K562 (cell line): Measurements from ENCODE around the gene OMP. TPM values are rescaled to one million over a fixed set of nuclear protein-coding genes. Genes with fewer than 3 reads are reported as not detected.

Experiments
- KAT8 ChIP-seq: fragments of 450-650 bp; IDR thresholded peaks from 2 replicates; pipeline ENCODE4 v1.6.1; 2016; ENCODE audit warnings: low read depth, mild to moderate bottlenecking
- KDM2B ChIP-seq: fragments of 250-450 bp; sonication (Bioruptor Pico); IDR thresholded peaks from 2 replicates; pipeline ENCODE4 v1.8.0; 2021; ENCODE audit warnings: mild to moderate bottlenecking, moderate library complexity
- L3MBTL2 ChIP-seq: fragments of 450-650 bp; IDR thresholded peaks from 2 replicates; pipeline ENCODE4 v1.6.1; 2016; ENCODE audit warnings: mild to moderate bottlenecking, moderate library complexity
- MTA3 ChIP-seq: fragments of 450-650 bp; formaldehyde crosslinking; IDR thresholded peaks from 2 replicates; pipeline ENCODE4 v1.6.1; 2017; ENCODE audit warnings: mild to moderate bottlenecking, borderline replicate concordance
- STAT5A ChIP-seq: IDR thresholded peaks from 2 replicates; pipeline ENCODE4 v1.6.1; 2012; ENCODE audit warnings: low read length, inconsistent platforms, borderline replicate concordance
- TEAD1 ChIP-seq, 2 experiments: fragments of 450-650 bp in 1 of 2; sonication (generic) in 1 of 2; formaldehyde crosslinking; IDR thresholded peaks; 2 replicates each; pipeline versions ENCODE4 v1.4.0 to v1.8.0; 2020 to 2022; ENCODE audit warnings: mild to moderate bottlenecking in 2 of 2, missing genetic modification reagents in 1 of 2
- TRIM24 ChIP-seq, 2 experiments: fragments of 450-650 bp; IDR thresholded peaks; 2 replicates each; pipeline ENCODE4 v1.6.1; 2016
- ZNF347 ChIP-seq: fragments of 450-650 bp; formaldehyde crosslinking; IDR thresholded peaks from 2 replicates; pipeline ENCODE4 v1.4.0; 2020; ENCODE audit warnings: low read depth, mild to moderate bottlenecking, moderate library complexity
- ZNF395 ChIP-seq: fragments of 200-800 bp; sonication (Bioruptor generic); IDR thresholded peaks from 2 replicates; pipeline ENCODE4 v1.6.1; 2017; ENCODE audit warnings: missing genetic modification characterization, missing compliant biosample characterization
- ZNF57 ChIP-seq: fragments of 450-650 bp; formaldehyde crosslinking; IDR thresholded peaks from 2 replicates; pipeline ENCODE4 v1.4.0; 2020; ENCODE audit warnings: mild to moderate bottlenecking, moderate library complexity
- ZNF696 ChIP-seq: fragments of 250-450 bp; sonication (Bioruptor Pico); conservative IDR thresholded peaks from 2 replicates; pipeline ENCODE4 v1.4.0; 2020; ENCODE audit warnings: mild to moderate bottlenecking, moderate library complexity
- polyA plus RNA-seq, 8 experiments: library from polyadenylated mRNA; depleted of rRNA in 4 of 8; stranded (reverse) in 5 of 8; unstranded in 3 of 8; fragments of >200 nt; fragmentation: Nextera tagmentation in 2 of 8; fragmentation: Illumina TruSeq in 1 of 8; extraction: Ambion mirVana in 2 of 8; extraction: Trizol in 1 of 8; gene quantifications; 2 replicates each; pipeline versions ENCODE4 v1.2.1 to v1.2.3, GENCODE V29; 2011 to 2014; ENCODE audit warnings: inconsistent platforms in 1 of 8, missing spikeins in 1 of 8
- total RNA-seq, 7 experiments: library from RNA; depleted of rRNA in 6 of 7; stranded (reverse); fragments of >200 nt in 6 of 7; fragmentation: Illumina TruSeq in 2 of 7; extraction: Trizol in 2 of 7; gene quantifications; 2 replicates each; pipeline versions ENCODE4 v1.2.1 to v1.2.3, GENCODE V29; 2011 to 2021; ENCODE audit warnings: low replicate concordance in 1 of 7
- TF ChIP-seq, protein P1 (sequence below), 2 experiments: fragments of 450-650 bp in 1 of 2; sonication (generic) in 1 of 2; formaldehyde crosslinking in 1 of 2; IDR thresholded peaks; 2 replicates each; pipeline versions ENCODE4 v1.7.1 to v1.9.0; 2016 to 2022; ENCODE audit warnings: inconsistent platforms in 1 of 2, mild to moderate bottlenecking in 1 of 2, missing genetic modification reagents in 1 of 2
- TF ChIP-seq, protein P2 (sequence below), 2 experiments: fragments of 150-350 bp in 1 of 2; IDR thresholded peaks; 2 replicates each; pipeline ENCODE4 v1.6.1; 2012 to 2016; ENCODE audit warnings: low read depth in 2 of 2, low read length in 2 of 2, mild to moderate bottlenecking in 1 of 2, moderate library complexity in 1 of 2

OMP gene
- total and polyA plus RNA-seq, 9 of the 15 experiments (the other 6 are each of a cell fraction or from before 2014, with no cell fraction given): not detected

- TF ChIP-seq, protein P1, sequence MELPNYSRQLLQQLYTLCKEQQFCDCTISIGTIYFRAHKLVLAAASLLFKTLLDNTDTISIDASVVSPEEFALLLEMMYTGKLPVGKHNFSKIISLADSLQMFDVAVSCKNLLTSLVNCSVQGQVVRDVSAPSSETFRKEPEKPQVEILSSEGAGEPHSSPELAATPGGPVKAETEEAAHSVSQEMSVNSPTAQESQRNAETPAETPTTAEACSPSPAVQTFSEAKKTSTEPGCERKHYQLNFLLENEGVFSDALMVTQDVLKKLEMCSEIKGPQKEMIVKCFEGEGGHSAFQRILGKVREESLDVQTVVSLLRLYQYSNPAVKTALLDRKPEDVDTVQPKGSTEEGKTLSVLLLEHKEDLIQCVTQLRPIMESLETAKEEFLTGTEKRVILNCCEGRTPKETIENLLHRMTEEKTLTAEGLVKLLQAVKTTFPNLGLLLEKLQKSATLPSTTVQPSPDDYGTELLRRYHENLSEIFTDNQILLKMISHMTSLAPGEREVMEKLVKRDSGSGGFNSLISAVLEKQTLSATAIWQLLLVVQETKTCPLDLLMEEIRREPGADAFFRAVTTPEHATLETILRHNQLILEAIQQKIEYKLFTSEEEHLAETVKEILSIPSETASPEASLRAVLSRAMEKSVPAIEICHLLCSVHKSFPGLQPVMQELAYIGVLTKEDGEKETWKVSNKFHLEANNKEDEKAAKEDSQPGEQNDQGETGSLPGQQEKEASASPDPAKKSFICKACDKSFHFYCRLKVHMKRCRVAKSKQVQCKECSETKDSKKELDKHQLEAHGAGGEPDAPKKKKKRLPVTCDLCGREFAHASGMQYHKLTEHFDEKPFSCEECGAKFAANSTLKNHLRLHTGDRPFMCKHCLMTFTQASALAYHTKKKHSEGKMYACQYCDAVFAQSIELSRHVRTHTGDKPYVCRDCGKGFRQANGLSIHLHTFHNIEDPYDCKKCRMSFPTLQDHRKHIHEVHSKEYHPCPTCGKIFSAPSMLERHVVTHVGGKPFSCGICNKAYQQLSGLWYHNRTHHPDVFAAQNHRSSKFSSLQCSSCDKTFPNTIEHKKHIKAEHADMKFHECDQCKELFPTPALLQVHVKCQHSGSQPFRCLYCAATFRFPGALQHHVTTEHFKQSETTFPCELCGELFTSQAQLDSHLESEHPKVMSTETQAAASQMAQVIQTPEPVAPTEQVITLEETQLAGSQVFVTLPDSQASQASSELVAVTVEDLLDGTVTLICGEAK (IDR thresholded peaks at IDR 0.05): no peak
- TF ChIP-seq, protein P1 (CRISPR knock-in tag; IDR thresholded peaks at IDR 0.05): no peak
- TF ChIP-seq L3MBTL2 (peak; percentile 34; the same call in 1 of the 2 replicates), ZNF395 (CRISPR knock-in tag) (no peak), TRIM24 (IDR thresholded peaks at IDR 0.05) (no peak), MTA3 (no peak), STAT5A (no peak), ZNF57 (CRISPR knock-in tag) (no peak), KAT8 (no peak), KDM2B (CRISPR knock-in tag) (no peak), ZNF347 (CRISPR knock-in tag) (no peak), TEAD1 (CRISPR knock-in tag; IDR thresholded peaks at IDR 0.05) (peak in 1 of 2 experiments; percentile 22; a peak in 1 of 4 replicates), ZNF696 (CRISPR knock-in tag) (no peak)
- TF ChIP-seq, protein P2, sequence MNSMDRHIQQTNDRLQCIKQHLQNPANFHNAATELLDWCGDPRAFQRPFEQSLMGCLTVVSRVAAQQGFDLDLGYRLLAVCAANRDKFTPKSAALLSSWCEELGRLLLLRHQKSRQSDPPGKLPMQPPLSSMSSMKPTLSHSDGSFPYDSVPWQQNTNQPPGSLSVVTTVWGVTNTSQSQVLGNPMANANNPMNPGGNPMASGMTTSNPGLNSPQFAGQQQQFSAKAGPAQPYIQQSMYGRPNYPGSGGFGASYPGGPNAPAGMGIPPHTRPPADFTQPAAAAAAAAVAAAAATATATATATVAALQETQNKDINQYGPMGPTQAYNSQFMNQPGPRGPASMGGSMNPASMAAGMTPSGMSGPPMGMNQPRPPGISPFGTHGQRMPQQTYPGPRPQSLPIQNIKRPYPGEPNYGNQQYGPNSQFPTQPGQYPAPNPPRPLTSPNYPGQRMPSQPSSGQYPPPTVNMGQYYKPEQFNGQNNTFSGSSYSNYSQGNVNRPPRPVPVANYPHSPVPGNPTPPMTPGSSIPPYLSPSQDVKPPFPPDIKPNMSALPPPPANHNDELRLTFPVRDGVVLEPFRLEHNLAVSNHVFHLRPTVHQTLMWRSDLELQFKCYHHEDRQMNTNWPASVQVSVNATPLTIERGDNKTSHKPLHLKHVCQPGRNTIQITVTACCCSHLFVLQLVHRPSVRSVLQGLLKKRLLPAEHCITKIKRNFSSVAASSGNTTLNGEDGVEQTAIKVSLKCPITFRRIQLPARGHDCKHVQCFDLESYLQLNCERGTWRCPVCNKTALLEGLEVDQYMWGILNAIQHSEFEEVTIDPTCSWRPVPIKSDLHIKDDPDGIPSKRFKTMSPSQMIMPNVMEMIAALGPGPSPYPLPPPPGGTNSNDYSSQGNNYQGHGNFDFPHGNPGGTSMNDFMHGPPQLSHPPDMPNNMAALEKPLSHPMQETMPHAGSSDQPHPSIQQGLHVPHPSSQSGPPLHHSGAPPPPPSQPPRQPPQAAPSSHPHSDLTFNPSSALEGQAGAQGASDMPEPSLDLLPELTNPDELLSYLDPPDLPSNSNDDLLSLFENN (IDR thresholded peaks at IDR 0.05; ENCODE audit: low read depth in 2 of 2, low read length in 2 of 2): no peak
These were observed 36.2 kb upstream of the OMP start, which contains the start of gene CAPN5 (continued) for GRCh38 chr11:77066229-77067042.
